GM12892 (cell line): ENCODE measurements around the gene SPRN.
"Not testable (repeated sequence)": the region's sequence is repeated elsewhere in the genome, so short reads cannot be mapped to it uniquely, and the experiment has no call there.

Source experiments
- DNase-seq: peaks from one replicate; pipeline ENCODE4 v3.0.0; 2011; ENCODE audit not compliant: insufficient read length
- FAIRE-seq: peaks from 2 replicates; lab custom pipeline; 2011; peaks lifted over from hg19 to GRCh38; lab: Jason Lieb, UNC
- POLR2A ChIP-seq: IDR thresholded peaks from 2 replicates; pipeline ENCODE4 v1.6.1; 2011; ENCODE audit warnings: low read depth, low read length, control low read depth
- POLR2AphosphoS5 ChIP-seq: IDR thresholded peaks from 2 replicates; pipeline ENCODE4 v1.6.1; 2011; ENCODE audit warnings: low read depth, low read length, control low read depth
- TAF1 ChIP-seq: IDR thresholded peaks from 2 replicates; pipeline ENCODE4 v1.6.1; 2011; ENCODE audit warnings: low read depth, mild to moderate bottlenecking, control low read depth, low read length, borderline replicate concordance

Gene SPRN

DNA sequence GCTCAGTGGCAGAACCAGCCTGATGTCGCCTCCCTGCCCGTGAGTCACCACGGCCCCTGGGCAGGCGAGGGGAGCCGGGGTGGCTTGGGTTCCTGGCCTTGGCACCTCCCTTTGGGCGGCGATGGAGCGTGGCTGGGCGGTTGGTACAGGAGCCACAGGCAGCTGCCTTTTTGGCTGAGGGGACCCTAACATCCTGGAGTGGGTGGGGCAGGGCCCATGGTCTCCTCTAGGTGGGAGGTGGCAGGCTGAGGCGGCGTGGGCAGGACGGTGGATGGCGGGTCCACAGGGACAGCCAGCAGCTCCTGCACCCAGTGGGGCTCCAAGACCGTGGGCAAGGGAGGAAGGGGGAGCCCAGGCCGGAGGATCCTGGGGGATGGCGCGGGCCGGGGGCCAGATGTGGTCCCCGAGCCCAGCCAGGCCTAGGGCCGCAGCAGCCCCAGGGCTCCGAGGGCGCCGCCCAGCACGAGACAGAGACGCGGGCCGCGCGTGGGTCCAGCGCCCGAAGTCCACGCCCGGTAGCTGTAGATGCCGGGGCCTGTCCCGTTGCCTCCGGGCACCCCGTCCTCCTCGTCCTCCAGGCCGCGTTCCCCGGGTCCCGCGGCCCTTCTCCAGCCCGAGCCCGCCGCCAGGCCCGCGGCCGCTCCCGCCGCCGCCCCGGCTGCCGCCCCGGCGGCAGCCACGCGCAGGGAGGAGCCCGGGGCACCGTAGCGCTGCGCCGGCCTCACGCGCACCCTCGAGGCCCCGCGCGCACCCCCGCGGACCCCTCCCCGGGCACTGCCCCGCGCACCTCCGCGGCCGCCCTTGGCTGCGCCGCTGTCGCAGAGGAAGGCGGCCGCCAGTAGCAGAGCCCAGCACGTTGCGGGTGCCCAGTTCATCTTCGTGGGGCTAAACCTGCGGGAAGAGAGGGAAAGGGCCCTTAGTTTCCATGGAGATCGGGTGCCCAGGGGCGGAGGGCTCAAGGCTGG, 1.3 kb downstream of the SPRN start:
- TF ChIP-seq TAF1 (no peak), POLR2A (no peak), POLR2AphosphoS5 (no peak)
- FAIRE-seq = no peak

DNA sequence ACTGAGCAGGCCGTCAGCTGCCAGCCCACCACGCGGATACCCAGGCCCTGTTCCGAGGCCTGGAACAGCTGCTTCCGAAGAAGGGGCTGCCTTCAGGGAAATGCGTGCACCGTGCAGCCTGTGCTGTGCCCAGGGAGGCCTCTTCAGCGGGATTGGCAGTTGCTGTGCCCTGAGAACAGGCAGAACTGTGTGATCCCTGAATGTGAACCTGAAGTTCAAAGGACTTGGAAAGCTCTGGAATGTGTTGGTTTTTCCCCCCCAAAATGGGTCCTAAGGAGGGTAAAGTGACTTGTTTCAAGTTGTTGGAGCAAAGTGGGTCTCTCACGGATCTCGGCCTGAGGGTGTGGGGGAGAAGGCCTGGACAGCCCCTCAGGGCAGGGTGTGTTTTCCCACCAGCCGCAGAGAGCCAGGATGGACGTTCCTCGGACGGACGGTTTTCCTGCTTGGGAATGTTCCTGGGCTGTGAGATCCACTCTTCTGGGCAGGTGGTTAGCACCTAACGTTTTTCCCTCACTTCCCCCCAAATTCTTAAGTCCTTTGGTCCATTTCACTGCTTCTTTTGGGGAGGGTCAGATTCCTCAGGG, 2.1 kb downstream of the SPRN start:
- no peak for FAIRE-seq
- no peak for DNase-seq
- TF ChIP-seq POLR2AphosphoS5 = no peak
- no peak for TF ChIP-seq TAF1
- TF ChIP-seq POLR2A = no peak

More for the DNA sequence above, 1.3 kb downstream of the SPRN start:
- no peak for DNase-seq

DNA sequence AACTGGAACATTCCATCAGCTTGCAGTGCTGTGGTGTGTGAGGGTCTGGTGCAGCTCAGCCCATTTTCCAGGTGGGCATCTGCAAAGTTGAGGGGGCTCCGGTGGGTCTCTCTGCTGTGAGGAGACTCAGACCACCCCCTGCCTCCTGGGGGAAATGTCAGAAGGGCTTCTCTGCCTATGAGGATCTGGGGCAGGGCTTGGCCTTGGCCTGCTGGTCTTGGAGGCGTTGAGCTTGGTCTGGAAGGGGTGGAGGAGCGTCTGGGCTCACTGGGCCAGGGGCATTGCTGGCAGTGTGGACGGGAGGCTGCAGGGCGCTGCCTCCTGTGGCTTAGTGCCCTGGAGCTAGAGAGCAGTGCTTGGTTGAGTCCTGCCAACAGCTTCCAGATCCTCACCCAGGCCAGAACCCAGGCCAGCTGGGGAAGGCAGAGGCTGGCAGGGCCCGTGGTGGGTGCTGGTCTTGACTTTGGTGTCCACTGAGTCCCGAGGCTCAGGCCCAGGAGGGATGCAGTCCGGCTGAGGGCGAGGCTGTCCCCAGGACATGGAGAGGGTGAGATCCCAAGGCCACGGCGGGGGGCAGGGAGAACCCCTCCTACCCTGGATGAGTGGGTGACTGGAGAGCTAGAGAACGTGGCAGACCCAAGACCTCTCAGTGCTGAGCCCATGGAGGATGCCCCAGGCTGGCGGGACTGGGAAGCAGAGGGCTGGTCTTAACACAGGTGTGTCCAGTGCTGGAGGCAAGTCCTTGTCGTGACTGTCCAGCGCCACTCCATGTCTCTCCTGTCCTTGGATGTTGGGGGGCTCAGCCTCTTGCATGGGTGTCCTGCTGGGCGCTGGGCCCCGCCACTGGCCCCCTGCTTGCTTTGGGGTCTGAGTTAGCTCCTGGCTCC, 2.8 kb downstream of the SPRN start:
- no peak for FAIRE-seq
- no peak for DNase-seq
- TF ChIP-seq POLR2A (no peak), TAF1 (no peak), POLR2AphosphoS5 (no peak)

DNA sequence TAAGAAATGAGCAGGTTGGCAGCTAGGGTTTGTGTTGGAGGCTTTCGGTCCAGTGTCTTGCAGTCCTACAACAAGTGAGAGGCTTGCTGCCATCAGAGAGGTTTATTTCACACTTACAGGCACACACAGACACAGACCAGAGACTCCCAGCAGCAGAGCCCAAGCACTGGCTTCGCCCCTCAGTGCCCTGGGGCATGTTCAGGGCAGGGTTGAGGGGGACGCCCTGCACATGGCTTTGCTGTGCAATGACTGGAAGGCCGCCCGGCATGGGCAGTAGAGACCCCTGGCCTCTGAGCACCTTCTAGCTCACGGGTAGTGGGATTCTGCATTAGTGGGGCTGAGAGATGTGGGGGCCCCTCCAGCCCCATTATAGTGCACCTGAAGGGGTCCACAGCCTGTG, 3.8 kb downstream of the SPRN start:
- TF ChIP-seq POLR2AphosphoS5 (no peak), TAF1 (no peak), POLR2A (no peak)
- DNase-seq (no peak), FAIRE-seq (no peak)

DNA sequence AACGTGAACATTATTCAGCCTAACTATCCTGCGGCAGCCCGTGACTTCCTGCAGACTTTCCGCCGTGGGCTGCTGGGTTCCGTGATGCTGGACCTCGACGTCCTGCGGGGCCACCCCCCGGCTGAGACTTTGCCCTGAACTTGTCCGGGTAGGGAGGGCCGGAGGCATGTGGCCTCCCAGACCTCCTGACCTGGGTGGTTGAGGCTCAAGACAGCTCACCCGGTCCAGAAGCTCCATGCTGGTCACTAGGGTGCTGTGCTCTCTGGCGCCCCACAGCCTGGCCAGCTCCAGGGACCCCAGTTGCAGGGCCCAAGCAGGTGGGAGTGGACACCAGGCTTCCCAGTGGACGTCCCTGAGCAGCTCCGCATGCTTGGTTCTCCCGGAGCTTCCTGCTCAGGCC, 4.4 kb downstream of the SPRN start:
- FAIRE-seq (no peak), DNase-seq (no peak)
- TF ChIP-seq POLR2A = no peak
- TF ChIP-seq TAF1 = no peak
- no peak for TF ChIP-seq POLR2AphosphoS5

DNA sequence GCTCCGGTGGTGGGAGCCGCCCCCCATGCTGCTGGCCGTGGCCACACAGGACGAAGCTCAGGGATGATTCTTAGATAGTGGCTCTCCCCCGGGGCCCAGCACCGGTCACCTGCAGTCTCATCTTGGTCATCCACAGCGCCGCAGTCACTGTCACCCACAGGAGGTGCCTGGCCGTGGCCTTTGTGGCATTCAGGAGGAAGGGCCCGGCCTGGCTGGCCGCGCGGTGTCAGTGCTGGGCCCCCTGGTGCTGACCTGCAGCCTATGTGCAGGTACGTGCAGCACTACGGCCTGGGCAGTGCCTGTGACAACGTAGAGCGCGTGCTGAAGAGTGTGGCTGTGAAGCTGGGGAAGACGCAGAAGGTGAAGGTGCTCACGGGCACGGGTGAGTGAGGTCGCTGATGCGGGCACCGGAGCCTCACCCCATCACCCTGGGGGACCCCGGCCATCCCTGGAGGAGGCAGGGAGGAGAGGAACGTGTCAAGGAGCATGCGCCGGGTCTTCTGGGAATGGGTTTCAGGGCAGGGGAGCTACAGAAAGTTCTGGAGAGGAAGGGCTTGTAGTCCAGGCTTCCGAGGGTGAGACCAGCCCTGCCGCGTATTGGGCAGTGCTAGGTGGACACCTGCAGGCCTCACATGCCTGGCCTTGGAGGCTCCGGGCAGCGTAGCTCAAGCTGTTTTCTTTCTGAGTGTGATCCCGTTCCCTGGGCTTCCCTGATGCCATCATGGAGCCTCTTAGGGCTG, 5.0 kb downstream of the SPRN start:
- FAIRE-seq = no peak
- TF ChIP-seq POLR2AphosphoS5 (no peak), TAF1 (no peak), POLR2A (no peak)
- no peak for DNase-seq

DNA sequence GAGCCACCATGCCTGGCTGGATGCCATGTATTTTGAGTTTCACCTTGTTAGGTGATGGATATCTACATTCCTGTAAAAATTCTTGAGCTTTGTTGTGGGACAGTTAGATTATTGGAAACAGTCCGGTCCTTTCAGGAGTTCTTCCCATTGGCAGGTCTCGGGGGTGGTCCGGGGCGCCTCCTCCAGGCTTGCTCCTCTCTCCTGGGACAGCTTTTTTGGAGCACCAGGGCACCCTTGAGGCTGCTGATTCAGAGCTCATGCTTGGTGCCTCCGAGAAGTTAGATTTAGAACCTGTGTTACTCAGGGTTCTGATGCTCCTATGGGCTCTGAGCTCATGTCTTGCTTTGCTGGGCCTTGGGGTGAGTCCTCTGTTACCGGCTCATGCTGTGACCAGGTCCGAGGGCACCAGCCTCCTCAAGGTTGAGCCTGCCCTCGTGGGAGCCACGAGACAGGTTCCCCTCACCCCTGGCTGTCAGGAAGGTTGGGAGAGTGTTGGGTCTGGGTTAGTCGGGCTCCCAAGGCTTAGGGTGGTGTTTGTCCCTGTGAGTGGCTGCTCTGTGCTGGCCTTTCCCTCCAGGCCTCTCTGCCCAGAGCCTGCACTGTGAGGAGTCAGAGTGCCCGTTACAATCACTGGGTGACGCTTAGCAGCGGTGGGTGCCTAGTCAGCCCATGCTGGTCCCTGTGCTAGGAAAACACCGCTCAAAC, 6.0 kb downstream of the SPRN start:
- no peak for FAIRE-seq
- DNase-seq = no peak
- TF ChIP-seq POLR2A (0 out of 2 replicates have a peak, but pooled peaks have one; percentile 36), POLR2AphosphoS5 (no peak)

DNA sequence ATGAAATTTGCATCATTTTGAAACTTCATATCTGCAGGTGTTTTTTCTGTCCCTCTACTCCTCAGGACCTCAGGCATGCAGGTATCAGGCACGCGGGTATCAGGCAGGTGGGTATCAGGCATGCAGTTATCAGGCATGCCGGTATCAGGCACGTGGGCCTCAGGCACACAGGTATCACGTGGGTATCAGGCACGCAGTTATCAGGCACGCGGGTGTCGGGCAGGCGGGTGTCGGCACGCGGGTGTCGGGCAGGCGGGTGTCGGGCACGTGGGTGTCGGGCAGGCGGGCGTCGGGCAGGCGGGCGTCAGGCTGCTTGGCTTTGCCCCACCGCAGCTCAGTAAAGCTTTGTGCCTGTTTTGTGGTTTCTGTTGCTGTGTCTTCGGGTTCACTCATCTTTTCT, 8.7 kb downstream of the SPRN start:
- DNase-seq (no peak), FAIRE-seq (no peak)
- TF ChIP-seq TAF1 = no peak
- no peak for TF ChIP-seq POLR2AphosphoS5
- no peak for TF ChIP-seq POLR2A

DNA sequence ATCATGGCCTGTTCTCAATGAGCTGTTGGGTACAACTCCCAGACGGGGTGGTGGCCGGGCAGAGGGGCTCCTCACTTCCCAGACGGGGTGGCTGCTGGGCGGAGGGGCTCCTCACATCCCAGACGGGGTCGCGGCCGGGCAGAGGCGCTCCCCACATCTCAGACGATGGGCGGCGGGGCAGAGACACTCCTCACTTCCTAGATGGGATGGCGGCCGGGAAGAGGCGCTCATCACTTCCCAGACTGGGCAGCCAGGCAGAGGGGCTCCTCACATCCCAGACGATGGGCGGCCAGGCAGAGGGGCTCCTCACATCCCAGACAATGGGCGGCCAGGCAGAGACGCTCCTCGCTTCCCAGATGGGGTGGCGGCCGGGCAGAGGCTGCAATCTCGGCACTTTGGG, 10.0 kb downstream of the SPRN start:
- FAIRE-seq, DNase-seq: not testable (repeated sequence)

DNA sequence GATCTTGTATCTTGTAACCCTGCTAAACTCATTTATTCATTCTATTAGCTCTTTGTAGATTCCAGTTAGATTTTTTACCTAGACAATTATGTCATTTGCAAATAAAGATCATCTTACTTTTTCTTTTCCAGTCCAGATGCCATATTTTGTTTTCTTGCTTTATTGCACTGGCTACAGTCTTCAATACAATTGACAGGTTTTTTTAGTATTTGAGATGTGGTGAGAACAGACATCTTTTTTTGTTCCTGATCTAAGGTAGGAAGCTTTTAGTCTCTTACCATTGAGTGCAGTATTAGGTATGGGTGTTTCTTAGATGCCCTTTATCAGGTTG, 12.1 kb downstream of the SPRN start:
- DNase-seq = no peak
- no peak for FAIRE-seq
- TF ChIP-seq POLR2A = no peak
- no peak for TF ChIP-seq POLR2AphosphoS5
- TF ChIP-seq TAF1 = no peak
